ENCODE results near the gene NHERF1.

GRCh38 chr17:74725111-74725510, 23.3 kb upstream of the NHERF1 start:
- TF ChIP-seq POLR2A (IDR thresholded peaks at IDR 0.05; ENCODE audit: low read depth) (no peak), POLR2AphosphoS5 (IDR thresholded peaks at IDR 0.05) (no peak)
